ENCODE measurements around the gene CMTM2.

DNA sequence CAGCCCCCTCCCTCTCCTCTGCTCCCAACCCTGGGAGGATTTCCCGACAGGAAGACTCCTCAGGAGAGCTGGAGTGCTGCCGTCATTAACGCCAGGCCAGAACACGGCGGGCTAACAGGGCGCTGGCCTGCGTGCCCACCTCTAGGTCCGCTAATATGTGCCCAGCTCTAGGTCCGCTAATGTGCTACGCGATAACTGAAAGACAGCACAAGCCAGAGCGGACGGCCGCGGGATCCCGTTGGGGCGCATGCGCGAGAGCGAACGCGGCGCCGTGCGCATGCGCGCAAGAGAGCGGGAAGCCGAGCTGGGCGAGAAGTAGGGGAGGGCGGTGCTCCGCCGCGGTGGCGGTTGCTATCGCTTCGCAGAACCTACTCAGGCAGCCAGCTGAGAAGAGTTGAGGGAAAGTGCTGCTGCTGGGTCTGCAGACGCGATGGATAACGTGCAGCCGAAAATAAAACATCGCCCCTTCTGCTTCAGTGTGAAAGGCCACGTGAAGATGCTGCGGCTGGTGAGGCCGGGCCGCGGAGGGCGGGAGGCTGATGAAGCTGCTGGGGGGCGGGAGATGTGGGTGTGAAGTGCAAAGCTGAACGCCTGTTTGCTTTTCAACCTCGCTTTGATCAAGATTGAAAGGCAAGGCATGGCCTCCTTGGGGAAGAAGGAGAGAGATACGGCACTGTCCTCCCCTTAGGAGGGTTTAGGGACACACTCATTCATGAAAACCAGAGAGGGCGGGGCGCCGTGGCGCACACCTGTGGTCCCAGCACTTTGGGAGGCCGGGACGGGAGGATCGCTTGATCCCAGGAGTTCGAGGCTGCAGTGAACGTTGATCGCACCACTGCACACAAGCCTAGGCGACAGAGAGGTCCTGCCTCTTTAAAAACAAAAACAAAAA is 26.7 kb upstream of the CMTM2 start, which contains the start of gene CKLF:
- TF ChIP-seq, protein P1, sequence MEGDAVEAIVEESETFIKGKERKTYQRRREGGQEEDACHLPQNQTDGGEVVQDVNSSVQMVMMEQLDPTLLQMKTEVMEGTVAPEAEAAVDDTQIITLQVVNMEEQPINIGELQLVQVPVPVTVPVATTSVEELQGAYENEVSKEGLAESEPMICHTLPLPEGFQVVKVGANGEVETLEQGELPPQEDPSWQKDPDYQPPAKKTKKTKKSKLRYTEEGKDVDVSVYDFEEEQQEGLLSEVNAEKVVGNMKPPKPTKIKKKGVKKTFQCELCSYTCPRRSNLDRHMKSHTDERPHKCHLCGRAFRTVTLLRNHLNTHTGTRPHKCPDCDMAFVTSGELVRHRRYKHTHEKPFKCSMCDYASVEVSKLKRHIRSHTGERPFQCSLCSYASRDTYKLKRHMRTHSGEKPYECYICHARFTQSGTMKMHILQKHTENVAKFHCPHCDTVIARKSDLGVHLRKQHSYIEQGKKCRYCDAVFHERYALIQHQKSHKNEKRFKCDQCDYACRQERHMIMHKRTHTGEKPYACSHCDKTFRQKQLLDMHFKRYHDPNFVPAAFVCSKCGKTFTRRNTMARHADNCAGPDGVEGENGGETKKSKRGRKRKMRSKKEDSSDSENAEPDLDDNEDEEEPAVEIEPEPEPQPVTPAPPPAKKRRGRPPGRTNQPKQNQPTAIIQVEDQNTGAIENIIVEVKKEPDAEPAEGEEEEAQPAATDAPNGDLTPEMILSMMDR (conservative IDR thresholded peaks at IDR 0.05; ENCODE audit: low read length), result no peak
- no peak for TF ChIP-seq EZH2phosphoT487 (IDR thresholded peaks at IDR 0.05; ENCODE audit: borderline replicate concordance)

All from Loucy (cell line).